Sigmoid colon (tissue), 4 donors: ENCODE data around the gene SLC36A1.

ENCODE experiments used
- EP300 ChIP-seq, 4 donors: sonication (generic); formaldehyde crosslinking; IDR thresholded peaks; one replicate each; pipeline ENCODE4 v1.6.1; 2017; ENCODE audit warnings: antibody characterized with exemption in 4 of 4
- POLR2A ChIP-seq, 2 donors: fragments of 450-650 bp; IDR thresholded peaks; one replicate each; pipeline ENCODE4 v1.6.1; 2016; ENCODE audit warnings: antibody characterized with exemption in 2 of 2, mild to moderate bottlenecking in 2 of 2, moderate library complexity in 2 of 2
- POLR2AphosphoS5 ChIP-seq, 4 donors: sonication (generic); formaldehyde crosslinking; IDR thresholded peaks; one replicate each; pipeline ENCODE4 v1.6.1; 2017; ENCODE audit warnings: antibody characterized with exemption in 4 of 4
- TF ChIP-seq, protein P1 (sequence below), 4 experiments: fragments of 450-650 bp in 3 of 4; fragments of 200-600 bp in 1 of 4; IDR thresholded peaks; one replicate each; pipeline ENCODE4 v1.5.1; 2016 to 2019; ENCODE audit warnings: antibody characterized with exemption in 4 of 4, mild to moderate bottlenecking in 3 of 4, moderate library complexity in 2 of 4

DNA sequence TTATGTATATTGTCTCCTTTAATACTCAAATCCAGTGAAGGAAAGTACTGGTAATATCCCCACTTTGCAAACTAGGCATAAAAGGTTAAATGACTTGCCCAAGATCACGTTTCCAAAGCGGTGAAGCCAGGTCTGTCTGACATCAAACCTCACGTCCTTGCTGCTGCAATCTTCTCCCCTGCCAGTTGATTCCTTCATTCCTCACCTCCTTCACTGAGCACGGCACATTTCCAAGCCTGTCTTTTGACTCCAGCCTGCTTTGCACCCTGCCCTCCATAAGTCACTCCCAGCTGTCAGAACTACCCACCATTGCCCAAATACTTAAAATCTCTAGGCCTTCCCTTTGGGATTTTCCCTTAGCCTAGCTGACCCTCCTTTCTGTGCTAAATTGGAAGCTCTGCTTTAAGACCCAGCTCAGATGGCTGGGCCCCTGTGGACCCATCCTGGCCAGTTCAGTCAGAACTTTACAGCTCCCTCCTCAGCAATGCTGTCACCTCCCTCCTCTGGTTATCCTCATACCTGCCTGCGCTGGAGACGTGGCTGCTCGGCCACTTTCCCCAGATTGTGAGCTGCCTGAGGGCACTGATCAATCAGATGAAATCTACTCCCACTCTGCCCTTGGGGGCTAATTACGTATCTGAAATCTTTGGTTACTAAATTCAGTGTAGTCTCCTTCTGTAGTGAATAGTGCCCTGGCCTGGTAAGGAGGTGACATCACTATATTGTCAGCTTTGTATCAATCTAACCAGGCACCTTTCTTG is 51.2 kb downstream of the SLC36A1 start:
- TF ChIP-seq, protein P1, sequence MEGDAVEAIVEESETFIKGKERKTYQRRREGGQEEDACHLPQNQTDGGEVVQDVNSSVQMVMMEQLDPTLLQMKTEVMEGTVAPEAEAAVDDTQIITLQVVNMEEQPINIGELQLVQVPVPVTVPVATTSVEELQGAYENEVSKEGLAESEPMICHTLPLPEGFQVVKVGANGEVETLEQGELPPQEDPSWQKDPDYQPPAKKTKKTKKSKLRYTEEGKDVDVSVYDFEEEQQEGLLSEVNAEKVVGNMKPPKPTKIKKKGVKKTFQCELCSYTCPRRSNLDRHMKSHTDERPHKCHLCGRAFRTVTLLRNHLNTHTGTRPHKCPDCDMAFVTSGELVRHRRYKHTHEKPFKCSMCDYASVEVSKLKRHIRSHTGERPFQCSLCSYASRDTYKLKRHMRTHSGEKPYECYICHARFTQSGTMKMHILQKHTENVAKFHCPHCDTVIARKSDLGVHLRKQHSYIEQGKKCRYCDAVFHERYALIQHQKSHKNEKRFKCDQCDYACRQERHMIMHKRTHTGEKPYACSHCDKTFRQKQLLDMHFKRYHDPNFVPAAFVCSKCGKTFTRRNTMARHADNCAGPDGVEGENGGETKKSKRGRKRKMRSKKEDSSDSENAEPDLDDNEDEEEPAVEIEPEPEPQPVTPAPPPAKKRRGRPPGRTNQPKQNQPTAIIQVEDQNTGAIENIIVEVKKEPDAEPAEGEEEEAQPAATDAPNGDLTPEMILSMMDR (IDR thresholded peaks at IDR 0.05), result no peak
- TF ChIP-seq POLR2A (IDR thresholded peaks at IDR 0.05) (no peak), EP300 (IDR thresholded peaks at IDR 0.05) (no peak), POLR2AphosphoS5 (IDR thresholded peaks at IDR 0.05) (no peak)
